ENCODE measurements around the gene DDX42.
A peak's percentile ranks its signal among the peaks of the same experiment; 100 is the strongest.
"Not testable (repeated sequence)": the region's sequence is repeated elsewhere in the genome, so short reads cannot be mapped to it uniquely, and the experiment has no call there.

The DDX42 gene

GRCh38 chr17:63840591-63841349, 66.8 kb downstream of the DDX42 start:
- peak overlapping the region; percentile 90 for H3K27ac ChIP-seq (ENCODE audit: low read length)
- peaks cover 57% of the 10 kb centered on the region for H3K4me1 ChIP-seq (ENCODE audit: control insufficient read depth, insufficient read depth, low read length)
- H3K4me3 ChIP-seq (ENCODE audit: low read length in 2 of 2): peak overlapping the region; percentile 88 to 94
- no peaks in the 10 kb centered on the region for H3K9me3 ChIP-seq (ENCODE audit: control insufficient read depth in 2 of 2, low read length in 2 of 2)
- no peaks in the 10 kb centered on the region for H3K27me3 ChIP-seq (ENCODE audit: control insufficient read depth in 1 of 2, insufficient read depth in 2 of 2, low read length in 2 of 2)
- peaks cover 6 to 15% of the 10 kb centered on the region in 2 donors for H3K36me3 ChIP-seq (ENCODE audit: control insufficient read depth in 2 of 2, insufficient read depth in 2 of 2, low read length in 2 of 2)
- H3K9ac ChIP-seq (ENCODE audit: low read length in 2 of 2): peak overlapping the region; percentile 90 to 91

GRCh38 chr17:63841350-63842172, 67.6 kb downstream of the DDX42 start:
- H3K9me3 ChIP-seq (ENCODE audit: control insufficient read depth in 2 of 2, low read length in 2 of 2): no peaks in the 10 kb centered on the region
- H3K27ac ChIP-seq (ENCODE audit: low read length): peak overlapping the region; percentile 90
- peaks cover 57% of the 10 kb centered on the region for H3K4me1 ChIP-seq (ENCODE audit: control insufficient read depth, insufficient read depth, low read length)
- peak overlapping the region; percentile 88 to 94 for H3K4me3 ChIP-seq (ENCODE audit: low read length in 2 of 2)
- peaks cover 5 to 7% of the 10 kb centered on the region in 2 donors for H3K36me3 ChIP-seq (ENCODE audit: control insufficient read depth in 2 of 2, insufficient read depth in 2 of 2, low read length in 2 of 2)
- H3K27me3 ChIP-seq (ENCODE audit: control insufficient read depth in 1 of 2, insufficient read depth in 2 of 2, low read length in 2 of 2): no peaks in the 10 kb centered on the region
- peak overlapping the region; percentile 90 to 91 for H3K9ac ChIP-seq (ENCODE audit: low read length in 2 of 2)

GRCh38 chr17:63842173-63842539, 68.2 kb downstream of the DDX42 start:
- peak overlapping the region; percentile 90 for H3K27ac ChIP-seq (ENCODE audit: low read length)
- H3K4me1 ChIP-seq (ENCODE audit: control insufficient read depth, insufficient read depth, low read length): peaks cover 52% of the 10 kb centered on the region
- H3K27me3 ChIP-seq (ENCODE audit: control insufficient read depth in 1 of 2, insufficient read depth in 2 of 2, low read length in 2 of 2): no peaks in the 10 kb centered on the region
- no peaks in the 10 kb centered on the region for H3K9me3 ChIP-seq (ENCODE audit: control insufficient read depth in 2 of 2, low read length in 2 of 2)
- peaks cover 0 to 2% of the 10 kb centered on the region in 2 donors for H3K36me3 ChIP-seq (ENCODE audit: control insufficient read depth in 2 of 2, insufficient read depth in 2 of 2, low read length in 2 of 2)
- H3K9ac ChIP-seq (ENCODE audit: low read length in 2 of 2): peak overlapping the region; percentile 90 to 91
- H3K4me3 ChIP-seq (ENCODE audit: low read length in 2 of 2): peak overlapping the region; percentile 88 to 94

- Histone ChIP-seq H3K4me1 (ENCODE audit: control insufficient read depth, insufficient read depth, low read length) (peaks cover 46% of the 10 kb centered on the region), H3K27ac (ENCODE audit: low read length) (peak within 1 kb of the TSS; percentile 90), H3K9me3 (ENCODE audit: control insufficient read depth in 2 of 2, low read length in 2 of 2) (no peaks in the 10 kb centered on the region), H3K36me3 (ENCODE audit: control insufficient read depth in 2 of 2, insufficient read depth in 2 of 2, low read length in 2 of 2) (no peaks in the 10 kb centered on the region), H3K4me3 (ENCODE audit: low read length in 2 of 2) (peak within 1 kb of the TSS; percentile 88 to 94), H3K27me3 (ENCODE audit: control insufficient read depth in 1 of 2, insufficient read depth in 2 of 2, low read length in 2 of 2) (no peaks in the 10 kb centered on the region), H3K9ac (ENCODE audit: low read length in 2 of 2) (peak within 1 kb of the TSS; percentile 90 to 91)
These were observed 68.8 kb downstream of the DDX42 start, which contains the start of gene SMARCD2 for GRCh38 chr17:63842540-63843386. SMARCD2 (minus strand) TSS chr17:63842685; CDS start chr17:63842674, 11 bp downstream.

GRCh38 chr17:63843387-63843888, 69.5 kb downstream of the DDX42 start:
- not testable (repeated sequence) for H3K9me3 ChIP-seq (ENCODE audit: control insufficient read depth in 2 of 2, low read length in 2 of 2); H3K36me3 ChIP-seq (ENCODE audit: control insufficient read depth in 2 of 2, insufficient read depth in 2 of 2, low read length in 2 of 2); H3K27me3 ChIP-seq (ENCODE audit: control insufficient read depth in 1 of 2, insufficient read depth in 2 of 2, low read length in 2 of 2)
- Histone ChIP-seq H3K27ac (ENCODE audit: low read length) (peak overlapping the region; percentile 90), H3K4me3 (ENCODE audit: low read length in 2 of 2) (peak overlapping the region; percentile 83 to 94), H3K4me1 (ENCODE audit: control insufficient read depth, insufficient read depth, low read length) (peaks cover 42% of the 10 kb centered on the region), H3K9ac (ENCODE audit: low read length in 2 of 2) (peak overlapping the region; percentile 69 to 80)

GRCh38 chr17:63843910-63844677, 70.1 kb downstream of the DDX42 start:
- Histone ChIP-seq H3K27ac (ENCODE audit: low read length) (peak overlapping the region; percentile 90), H3K36me3 (ENCODE audit: control insufficient read depth in 2 of 2, insufficient read depth in 2 of 2, low read length in 2 of 2) (no peaks in the 10 kb centered on the region), H3K4me3 (ENCODE audit: low read length in 2 of 2) (peak overlapping the region in 1 of 2 donors; percentile 83), H3K4me1 (ENCODE audit: control insufficient read depth, insufficient read depth, low read length) (peaks cover 40% of the 10 kb centered on the region), H3K9ac (ENCODE audit: low read length in 2 of 2) (peak overlapping the region in 1 of 2 donors; percentile 69), H3K9me3 (ENCODE audit: control insufficient read depth in 2 of 2, low read length in 2 of 2) (no peaks in the 10 kb centered on the region), H3K27me3 (ENCODE audit: control insufficient read depth in 1 of 2, insufficient read depth in 2 of 2, low read length in 2 of 2) (no peaks in the 10 kb centered on the region)

GRCh38 chr17:63845509-63845908, 71.5 kb downstream of the DDX42 start:
- no peak overlapping the region for H3K9ac ChIP-seq (ENCODE audit: low read length in 2 of 2)
- no peak overlapping the region for H3K27ac ChIP-seq (ENCODE audit: low read length)
- no peak overlapping the region for H3K4me3 ChIP-seq (ENCODE audit: low read length in 2 of 2)
- H3K9me3 ChIP-seq (ENCODE audit: control insufficient read depth in 2 of 2, low read length in 2 of 2): no peaks in the 10 kb centered on the region
- no peaks in the 10 kb centered on the region for H3K36me3 ChIP-seq (ENCODE audit: control insufficient read depth in 2 of 2, insufficient read depth in 2 of 2, low read length in 2 of 2)
- no peaks in the 10 kb centered on the region for H3K27me3 ChIP-seq (ENCODE audit: control insufficient read depth in 1 of 2, insufficient read depth in 2 of 2, low read length in 2 of 2)
- H3K4me1 ChIP-seq (ENCODE audit: control insufficient read depth, insufficient read depth, low read length): peaks cover 33% of the 10 kb centered on the region

GRCh38 chr17:63847525-63848249, 73.7 kb downstream of the DDX42 start:
- Histone ChIP-seq H3K27me3 (ENCODE audit: control insufficient read depth in 1 of 2, insufficient read depth in 2 of 2, low read length in 2 of 2) (no peaks in the 10 kb centered on the region), H3K36me3 (ENCODE audit: control insufficient read depth in 2 of 2, insufficient read depth in 2 of 2, low read length in 2 of 2) (no peaks in the 10 kb centered on the region), H3K4me1 (ENCODE audit: control insufficient read depth, insufficient read depth, low read length) (peaks cover 17% of the 10 kb centered on the region), H3K27ac (ENCODE audit: low read length) (no peak overlapping the region), H3K9ac (ENCODE audit: low read length in 2 of 2) (no peak overlapping the region), H3K9me3 (ENCODE audit: control insufficient read depth in 2 of 2, low read length in 2 of 2) (no peaks in the 10 kb centered on the region), H3K4me3 (ENCODE audit: low read length in 2 of 2) (no peak overlapping the region)

GRCh38 chr17:63848834-63849689, 75.1 kb downstream of the DDX42 start:
- Histone ChIP-seq H3K9me3 (ENCODE audit: control insufficient read depth in 2 of 2, low read length in 2 of 2) (no peaks in the 10 kb centered on the region), H3K9ac (ENCODE audit: low read length in 2 of 2) (peak overlapping the region; percentile 49 to 73), H3K36me3 (ENCODE audit: control insufficient read depth in 2 of 2, insufficient read depth in 2 of 2, low read length in 2 of 2) (no peaks in the 10 kb centered on the region), H3K4me1 (ENCODE audit: control insufficient read depth, insufficient read depth, low read length) (peaks cover 12% of the 10 kb centered on the region), H3K4me3 (ENCODE audit: low read length in 2 of 2) (peak overlapping the region; percentile 45 to 68), H3K27me3 (ENCODE audit: control insufficient read depth in 1 of 2, insufficient read depth in 2 of 2, low read length in 2 of 2) (no peaks in the 10 kb centered on the region), H3K27ac (ENCODE audit: low read length) (peak overlapping the region; percentile 24)

Measured in stomach smooth muscle (tissue), 2 donors.